Type B pancreatic cell (in vitro differentiated cells): ENCODE data around the gene LSM11. TPM values are rescaled to one million over a fixed set of nuclear protein-coding genes. Genes with fewer than 3 reads are reported as not detected.
A peak's percentile ranks its signal among the peaks of the same experiment; 100 is the strongest.

ENCODE experiments used
- DNase-seq: peaks from one replicate; pipeline ENCODE4 v3.0.0; 2021; ENCODE audit warnings: mixed read lengths; ENCODE audit not compliant: unreplicated experiment; ENCODE audit errors: extremely low spot score
- H3K27ac Mint-ChIP-seq: 2 replicates; pipeline ENCODE4 v1.8.0; 2021; ENCODE audit warnings: mild to moderate bottlenecking, mixed read lengths
- H3K27me3 Mint-ChIP-seq: 2 replicates; pipeline ENCODE4 v1.8.0; 2021; ENCODE audit warnings: mixed read lengths
- H3K36me3 Mint-ChIP-seq: 2 replicates; pipeline ENCODE4 v1.8.0; 2021; ENCODE audit warnings: mixed read lengths
- H3K4me1 Mint-ChIP-seq: one replicate; pipeline ENCODE4 v1.8.0; 2021; ENCODE audit warnings: mixed read lengths; ENCODE audit not compliant: unreplicated experiment
- H3K4me3 Mint-ChIP-seq: 2 replicates; pipeline ENCODE4 v1.8.0; 2021; ENCODE audit warnings: mild to moderate bottlenecking, mixed read lengths
- H3K9me3 Mint-ChIP-seq: 2 replicates; pipeline ENCODE4 v1.8.0; 2021; ENCODE audit warnings: mixed read lengths
- total RNA-seq: library from RNA; stranded (reverse); gene quantifications from 2 replicates; pipeline ENCODE4 v1.2.1, GENCODE V29; 2021; ENCODE audit warnings: low replicate concordance
- TF ChIP-seq, protein P1 (sequence below): fragments of 200-600 bp; sonication (generic); conservative IDR thresholded peaks from 2 replicates; pipeline ENCODE4 v1.5.0; 2021; ENCODE audit warnings: antibody characterized with exemption, mild to moderate bottlenecking

The LSM11 gene
- total RNA-seq, 1 donor from 2014 or later, result 7.1 TPM

DNA sequence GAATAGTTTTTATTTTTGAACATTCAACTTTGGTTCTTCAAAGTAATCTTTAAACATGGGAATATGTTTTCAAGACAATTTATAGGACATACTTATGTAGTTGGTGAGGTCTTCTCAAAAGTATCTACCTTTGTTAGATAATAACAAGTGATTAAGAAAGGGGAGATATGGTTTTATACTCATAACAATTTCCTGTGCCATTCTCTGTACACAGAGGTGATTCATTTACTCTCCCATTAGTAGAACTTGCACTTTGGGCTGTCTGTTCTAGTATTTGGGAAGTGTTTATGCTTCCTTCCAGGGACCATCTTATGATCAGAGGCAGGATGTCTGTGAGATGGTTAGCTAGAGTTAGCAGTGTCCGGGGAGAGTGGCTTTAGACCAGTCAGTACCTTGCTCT lies 15.2 kb downstream of the LSM11 start:
- H3K27ac Mint-ChIP-seq, result no peak overlapping the region
- no peak overlapping the region for H3K4me3 Mint-ChIP-seq
- H3K36me3 Mint-ChIP-seq, result peaks cover 11% of the 10 kb centered on the region
- no peak for DNase-seq
- H3K27me3 Mint-ChIP-seq, result peaks cover 14% of the 10 kb centered on the region
- TF ChIP-seq, protein P1, sequence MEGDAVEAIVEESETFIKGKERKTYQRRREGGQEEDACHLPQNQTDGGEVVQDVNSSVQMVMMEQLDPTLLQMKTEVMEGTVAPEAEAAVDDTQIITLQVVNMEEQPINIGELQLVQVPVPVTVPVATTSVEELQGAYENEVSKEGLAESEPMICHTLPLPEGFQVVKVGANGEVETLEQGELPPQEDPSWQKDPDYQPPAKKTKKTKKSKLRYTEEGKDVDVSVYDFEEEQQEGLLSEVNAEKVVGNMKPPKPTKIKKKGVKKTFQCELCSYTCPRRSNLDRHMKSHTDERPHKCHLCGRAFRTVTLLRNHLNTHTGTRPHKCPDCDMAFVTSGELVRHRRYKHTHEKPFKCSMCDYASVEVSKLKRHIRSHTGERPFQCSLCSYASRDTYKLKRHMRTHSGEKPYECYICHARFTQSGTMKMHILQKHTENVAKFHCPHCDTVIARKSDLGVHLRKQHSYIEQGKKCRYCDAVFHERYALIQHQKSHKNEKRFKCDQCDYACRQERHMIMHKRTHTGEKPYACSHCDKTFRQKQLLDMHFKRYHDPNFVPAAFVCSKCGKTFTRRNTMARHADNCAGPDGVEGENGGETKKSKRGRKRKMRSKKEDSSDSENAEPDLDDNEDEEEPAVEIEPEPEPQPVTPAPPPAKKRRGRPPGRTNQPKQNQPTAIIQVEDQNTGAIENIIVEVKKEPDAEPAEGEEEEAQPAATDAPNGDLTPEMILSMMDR, result no peak
- no peaks in the 10 kb centered on the region for H3K9me3 Mint-ChIP-seq
- H3K4me1 Mint-ChIP-seq, result peaks cover 7% of the 10 kb centered on the region

DNA sequence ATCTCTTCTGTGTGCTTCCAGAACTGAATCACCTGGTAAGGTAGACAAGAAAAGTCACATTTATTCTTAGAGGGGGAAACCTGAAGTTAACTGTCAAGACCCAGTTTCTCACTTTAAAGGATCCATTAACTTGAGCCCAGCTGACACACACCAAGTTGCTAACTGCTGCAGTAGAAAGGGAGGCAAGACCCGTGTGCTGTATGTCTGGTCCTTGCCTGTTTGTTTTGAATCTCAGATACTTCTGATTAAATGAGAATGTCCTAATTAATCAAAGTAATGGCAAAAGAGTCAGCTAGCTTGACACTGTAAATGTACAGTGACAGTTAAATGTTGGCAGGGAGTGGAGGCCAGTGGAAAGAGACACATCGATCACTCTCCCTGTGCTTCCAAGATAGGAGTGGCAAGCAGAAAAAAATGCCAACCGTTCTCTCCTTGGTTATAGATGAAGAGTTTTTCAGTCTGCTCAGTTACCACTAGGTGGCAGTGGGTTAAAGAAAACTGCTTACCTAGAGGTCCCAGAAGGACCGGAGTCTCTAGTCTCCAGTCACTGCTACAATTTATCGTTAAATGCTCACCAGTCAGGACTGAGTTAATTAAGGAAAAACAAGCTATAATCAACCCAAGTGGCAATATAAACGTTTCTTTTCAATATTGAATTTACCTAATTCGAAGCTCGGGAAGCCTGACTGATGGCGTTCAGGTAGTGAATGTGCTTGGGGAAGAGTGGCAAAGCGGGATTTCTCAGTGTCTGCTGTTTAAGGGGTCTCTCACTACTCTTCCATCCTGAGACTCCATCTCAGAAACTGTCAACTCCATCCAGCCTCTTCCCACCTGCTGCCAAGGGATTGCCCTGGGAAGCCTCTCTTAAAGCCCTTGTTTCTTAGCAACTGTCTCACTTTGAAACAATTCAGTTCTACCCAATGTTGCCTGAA lies 18.4 kb downstream of the LSM11 start:
- H3K9me3 Mint-ChIP-seq, result no peaks in the 10 kb centered on the region
- H3K27ac Mint-ChIP-seq, result no peak overlapping the region
- DNase-seq, result no peak
- TF ChIP-seq, protein P1, result peak; percentile 91
- H3K27me3 Mint-ChIP-seq, result peaks cover 17% of the 10 kb centered on the region
- H3K4me1 Mint-ChIP-seq, result peaks cover 14% of the 10 kb centered on the region
- H3K36me3 Mint-ChIP-seq, result peaks cover 5% of the 10 kb centered on the region
- no peak overlapping the region for H3K4me3 Mint-ChIP-seq

DNA sequence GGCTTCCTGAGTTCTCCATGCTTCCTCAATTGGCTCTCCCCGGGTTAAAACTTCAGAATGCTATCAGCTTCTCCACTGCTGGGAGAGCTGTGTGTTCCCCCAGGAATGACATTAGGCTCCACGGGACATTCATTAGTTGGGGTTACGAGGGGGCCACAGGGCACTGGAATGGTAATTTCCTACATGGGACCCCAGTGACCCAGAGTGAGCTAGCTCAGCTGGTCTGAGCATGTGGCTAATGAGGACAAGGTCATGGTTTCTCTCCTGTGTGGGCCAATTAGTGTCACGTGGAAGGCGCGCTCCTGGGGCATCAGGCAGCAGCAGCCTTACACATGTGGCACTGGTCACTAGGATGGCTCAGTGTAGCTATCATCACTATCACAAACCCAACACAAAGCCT lies 21.0 kb downstream of the LSM11 start:
- H3K27me3 Mint-ChIP-seq, result peaks cover 14% of the 10 kb centered on the region
- peaks cover 14% of the 10 kb centered on the region for H3K4me1 Mint-ChIP-seq

DNA sequence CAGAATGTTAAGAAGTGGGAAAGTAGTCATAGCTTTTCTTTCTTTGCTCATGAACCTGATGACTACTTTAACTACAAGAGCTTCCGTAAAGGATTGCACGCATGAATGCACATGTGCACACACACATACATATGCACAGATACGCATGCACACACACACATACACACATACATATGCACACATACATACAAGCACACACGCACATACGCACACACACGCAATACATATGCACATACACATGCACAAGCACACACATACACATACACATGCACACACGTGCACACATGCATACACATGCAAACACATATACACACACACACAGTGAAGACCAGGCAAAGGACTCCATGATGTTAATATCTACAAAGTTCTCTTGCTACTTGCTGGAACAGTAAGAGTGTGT lies 22.9 kb downstream of the LSM11 start:
- Mint-ChIP-seq H3K36me3 (no peaks in the 10 kb centered on the region), H3K4me1 (peaks cover 14% of the 10 kb centered on the region), H3K4me3 (no peak overlapping the region), H3K27me3 (peaks cover 17% of the 10 kb centered on the region), H3K27ac (no peak overlapping the region), H3K9me3 (no peaks in the 10 kb centered on the region)
- no peak for DNase-seq
- TF ChIP-seq, protein P1, result no peak

More for the DNA sequence above, 21.0 kb downstream of the LSM11 start:
- DNase-seq, result no peak
- no peaks in the 10 kb centered on the region for H3K9me3 Mint-ChIP-seq
- H3K4me3 Mint-ChIP-seq, result no peak overlapping the region
- TF ChIP-seq, protein P1, result no peak
- peaks cover 5% of the 10 kb centered on the region for H3K36me3 Mint-ChIP-seq
- no peak overlapping the region for H3K27ac Mint-ChIP-seq

DNA sequence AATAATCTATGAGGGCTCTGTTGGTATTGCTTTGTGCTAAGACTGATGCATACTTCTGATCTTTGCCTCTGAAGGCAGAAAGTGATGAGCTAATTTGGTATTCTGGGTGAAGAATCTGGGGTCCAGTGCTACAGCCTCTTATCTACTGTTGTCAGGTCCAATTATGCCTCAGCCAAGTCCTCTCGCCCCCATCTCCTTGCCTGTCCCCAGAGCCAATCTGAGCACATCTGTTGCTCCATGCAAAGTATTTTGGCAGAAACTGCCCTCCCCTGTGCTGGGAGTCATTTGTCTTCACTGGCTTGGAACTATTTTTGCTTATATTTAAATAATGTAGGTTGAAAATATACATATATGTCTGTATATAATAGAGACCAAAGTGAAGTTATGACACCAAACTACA lies 23.4 kb downstream of the LSM11 start:
- Mint-ChIP-seq H3K4me1 (peaks cover 13% of the 10 kb centered on the region), H3K9me3 (no peaks in the 10 kb centered on the region), H3K27me3 (peaks cover 15% of the 10 kb centered on the region), H3K4me3 (no peak overlapping the region), H3K36me3 (no peaks in the 10 kb centered on the region), H3K27ac (no peak overlapping the region)
- no peak for DNase-seq
- TF ChIP-seq, protein P1, result no peak
